Superior temporal gyrus (tissue), 1 donor: Measurements from ENCODE around the gene ZNF771.
"Not testable (repeated sequence)": the region's sequence is repeated elsewhere in the genome, so short reads cannot be mapped to it uniquely, and the experiment has no call there.

Experiments used
- DNase-seq: peaks from one replicate; pipeline ENCODE4 v3.0.0-alpha.2; 2016; ENCODE audit errors: extremely low spot score

ZNF771 gene

DNA sequence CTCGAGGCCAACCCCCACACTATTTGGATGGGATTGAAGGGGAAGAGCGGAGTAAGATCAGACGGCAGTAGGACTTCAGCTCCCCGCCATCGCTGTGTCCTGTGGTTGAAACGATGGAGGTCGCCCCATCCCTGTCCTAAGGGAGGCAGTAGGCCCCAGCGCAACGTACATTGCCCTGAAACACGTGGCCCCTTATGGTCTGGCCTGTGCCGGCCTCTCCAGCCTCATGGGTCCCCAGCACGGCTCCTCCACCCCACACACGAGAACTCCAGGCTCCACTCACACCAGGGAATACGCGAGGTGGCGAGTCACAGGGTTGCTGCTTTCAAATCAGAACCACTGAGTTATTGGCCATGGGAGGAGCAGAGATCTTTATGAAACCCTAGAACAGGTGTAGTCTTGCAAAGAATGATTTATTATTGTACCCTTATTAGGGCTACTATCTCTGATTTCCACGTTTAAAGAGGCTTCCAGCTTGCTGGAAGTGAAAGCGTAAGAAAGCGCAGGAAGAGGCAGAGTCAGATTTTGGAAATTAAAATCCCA lies 23.1 kb downstream of the ZNF771 start:
- DNase-seq, result no peak

DNA sequence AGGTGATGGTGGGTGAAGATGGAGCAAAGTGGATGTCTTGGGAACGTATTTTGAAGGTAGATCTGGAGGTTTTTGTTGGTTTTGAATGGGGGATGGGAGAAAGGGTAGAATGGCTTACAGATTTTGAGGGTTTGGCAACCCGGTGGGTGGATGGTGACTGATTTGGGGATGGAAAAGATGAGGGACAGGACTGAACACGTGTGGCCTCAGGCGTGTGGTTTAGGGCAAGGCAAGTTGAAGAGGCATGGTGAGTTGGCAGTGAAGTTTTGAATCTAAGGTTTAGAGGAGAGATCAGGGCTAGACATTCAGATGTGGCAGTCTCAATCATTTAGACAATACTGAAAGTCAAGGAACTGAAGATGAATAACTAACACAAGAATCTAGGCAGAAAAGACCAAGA lies 27.4 kb downstream of the ZNF771 start:
- DNase-seq, result no peak

DNA sequence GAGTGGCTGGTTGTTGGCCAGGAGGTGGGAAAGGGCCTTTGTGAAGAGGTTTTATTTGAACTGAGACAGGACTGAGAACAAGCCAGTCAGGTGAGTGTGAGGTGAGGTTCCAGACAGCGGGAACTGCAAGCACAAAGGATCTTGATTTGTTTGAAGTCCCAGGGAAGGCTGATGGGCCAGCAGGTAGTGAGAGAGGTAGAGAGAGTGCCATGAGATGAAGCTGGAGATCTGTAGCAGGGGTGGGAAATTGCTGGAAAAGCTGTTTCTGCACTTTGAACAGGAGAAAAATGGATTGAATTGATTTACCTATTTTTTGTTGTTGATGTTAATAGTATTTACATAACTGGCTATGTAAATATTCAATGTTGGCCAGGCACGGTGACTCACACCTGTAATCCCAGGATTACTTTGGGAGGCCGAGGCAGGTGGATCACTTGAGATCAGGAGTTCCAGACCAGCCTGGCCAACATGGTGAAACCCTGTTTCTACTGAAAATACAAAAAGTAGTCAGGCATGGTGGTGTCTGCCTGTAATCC lies 30.2 kb downstream of the ZNF771 start:
- DNase-seq, result no peak

DNA sequence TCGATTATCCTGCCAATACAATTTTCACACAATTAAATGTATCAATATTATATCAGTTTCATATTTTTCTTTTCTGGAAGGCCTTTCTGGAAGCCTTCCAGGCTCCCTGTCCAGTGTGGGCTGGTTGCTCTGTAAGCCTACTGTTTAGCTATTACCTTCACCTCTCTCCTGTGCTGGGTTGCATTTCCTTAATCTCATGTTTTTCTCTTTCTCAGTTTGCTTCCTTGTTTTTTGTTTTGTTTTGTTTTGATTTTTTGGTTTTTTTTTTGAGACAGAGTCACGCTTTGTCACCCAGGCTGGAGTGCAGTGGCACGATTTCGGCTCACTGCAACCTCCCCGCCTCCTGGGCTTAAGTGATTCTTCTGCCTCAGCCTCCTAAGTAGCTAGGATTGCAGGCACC lies 31.4 kb downstream of the ZNF771 start:
- DNase-seq, result no peak

DNA sequence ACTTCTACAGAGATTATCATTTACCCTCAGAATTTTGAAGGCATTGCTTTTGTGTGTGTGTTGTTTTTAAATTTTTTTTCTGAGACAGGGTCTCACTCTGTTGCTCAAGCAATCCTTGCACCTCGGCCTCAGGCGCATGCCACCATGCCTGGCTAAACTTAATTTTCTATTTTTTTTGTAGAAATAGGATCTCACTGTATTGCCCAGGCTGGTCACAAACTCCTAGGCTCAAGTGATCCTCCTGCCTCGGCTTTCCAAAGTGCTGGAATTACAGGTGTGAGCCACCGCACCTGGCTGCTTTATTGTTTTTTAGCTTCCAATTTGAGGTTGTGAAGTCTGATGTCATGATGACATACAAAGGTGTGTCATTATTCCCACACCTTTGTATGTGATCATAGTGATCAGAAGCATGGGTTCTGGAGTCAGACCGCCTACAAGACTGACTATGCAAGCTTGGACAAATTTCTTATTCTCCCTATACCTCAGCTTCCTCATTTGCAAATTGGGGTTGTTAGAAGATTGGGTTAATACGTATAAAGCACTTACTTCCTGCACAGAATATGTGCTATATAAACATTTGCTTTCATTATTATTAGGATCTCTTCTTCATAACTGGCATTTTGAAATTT lies 32.4 kb downstream of the ZNF771 start:
- DNase-seq, result no peak

DNA sequence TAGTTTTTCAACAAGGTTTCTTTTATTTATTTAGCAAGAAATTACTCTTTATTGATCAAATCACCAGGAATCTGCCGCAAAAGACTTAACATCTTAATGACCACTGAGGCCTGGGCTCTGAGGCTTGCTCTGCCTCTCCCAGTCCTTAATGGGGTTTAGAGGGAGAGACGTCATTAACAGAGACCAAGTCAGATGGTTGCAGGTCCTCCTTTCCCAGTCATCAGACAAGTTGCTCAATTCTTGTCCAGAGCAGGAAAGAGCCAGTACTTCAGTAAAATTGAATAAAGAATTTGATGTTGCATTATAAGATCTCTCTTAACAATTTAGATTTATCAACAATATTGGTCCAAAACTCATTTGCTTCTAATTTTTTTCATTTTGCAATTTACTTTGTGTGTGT lies 36.2 kb downstream of the ZNF771 start:
- no peak for DNase-seq

DNA sequence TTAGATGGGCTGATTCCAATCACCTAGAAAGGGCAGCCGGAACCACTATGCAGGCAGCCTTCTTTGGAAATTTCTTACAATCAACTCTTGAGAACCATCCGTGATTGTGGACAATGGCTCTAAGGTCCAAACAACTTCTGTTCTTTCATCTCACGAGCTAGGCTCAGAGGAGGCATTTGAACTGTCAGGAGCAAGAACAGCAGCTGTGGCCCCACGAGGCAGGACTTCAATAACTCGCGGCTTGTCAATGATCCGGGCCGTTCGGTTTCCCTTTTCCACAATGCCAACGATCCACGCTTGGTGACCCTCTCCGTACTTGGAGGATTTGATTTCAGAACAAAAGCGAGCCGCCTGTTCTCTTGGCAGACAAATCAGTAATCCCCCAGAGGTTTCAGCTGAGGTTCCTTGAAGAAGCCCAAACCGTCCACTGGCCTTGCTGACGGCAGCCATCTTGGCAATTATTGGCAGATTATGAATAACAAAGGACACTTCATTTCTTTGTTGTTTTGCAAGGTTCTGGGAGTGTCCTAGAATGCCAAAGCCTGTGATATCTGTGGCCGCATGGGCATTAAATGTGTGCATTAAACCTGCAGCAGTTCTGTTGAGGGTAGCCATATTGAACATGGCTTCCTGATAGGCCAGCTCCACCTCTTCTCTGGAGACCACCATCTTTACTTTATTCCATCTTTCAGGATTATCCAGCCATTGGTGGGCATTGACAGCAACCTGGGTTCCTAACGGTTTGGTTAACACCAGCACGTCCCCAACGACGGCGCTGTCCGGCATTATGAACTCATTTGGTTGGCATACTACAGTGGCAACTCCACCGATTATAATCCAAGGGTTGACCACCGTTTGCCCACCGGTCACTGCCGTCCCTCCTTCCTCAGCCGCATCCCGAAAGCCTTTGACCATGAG lies 37.1 kb downstream of the ZNF771 start:
- DNase-seq, result no peak

DNA sequence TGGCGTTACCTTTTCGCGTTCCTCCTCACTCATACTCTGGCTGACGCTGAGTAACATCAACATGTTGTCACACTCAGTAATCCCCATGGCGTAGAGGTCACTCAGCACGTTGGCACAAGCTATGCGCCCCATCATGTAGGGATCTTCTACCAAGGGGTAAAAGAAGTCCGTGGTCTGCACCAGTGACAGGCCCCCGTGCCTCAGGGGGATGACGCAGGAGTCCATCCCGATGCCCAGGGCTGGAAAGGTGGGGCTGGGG lies 37.7 kb downstream of the ZNF771 start:
- DNase-seq, result no peak

DNA sequence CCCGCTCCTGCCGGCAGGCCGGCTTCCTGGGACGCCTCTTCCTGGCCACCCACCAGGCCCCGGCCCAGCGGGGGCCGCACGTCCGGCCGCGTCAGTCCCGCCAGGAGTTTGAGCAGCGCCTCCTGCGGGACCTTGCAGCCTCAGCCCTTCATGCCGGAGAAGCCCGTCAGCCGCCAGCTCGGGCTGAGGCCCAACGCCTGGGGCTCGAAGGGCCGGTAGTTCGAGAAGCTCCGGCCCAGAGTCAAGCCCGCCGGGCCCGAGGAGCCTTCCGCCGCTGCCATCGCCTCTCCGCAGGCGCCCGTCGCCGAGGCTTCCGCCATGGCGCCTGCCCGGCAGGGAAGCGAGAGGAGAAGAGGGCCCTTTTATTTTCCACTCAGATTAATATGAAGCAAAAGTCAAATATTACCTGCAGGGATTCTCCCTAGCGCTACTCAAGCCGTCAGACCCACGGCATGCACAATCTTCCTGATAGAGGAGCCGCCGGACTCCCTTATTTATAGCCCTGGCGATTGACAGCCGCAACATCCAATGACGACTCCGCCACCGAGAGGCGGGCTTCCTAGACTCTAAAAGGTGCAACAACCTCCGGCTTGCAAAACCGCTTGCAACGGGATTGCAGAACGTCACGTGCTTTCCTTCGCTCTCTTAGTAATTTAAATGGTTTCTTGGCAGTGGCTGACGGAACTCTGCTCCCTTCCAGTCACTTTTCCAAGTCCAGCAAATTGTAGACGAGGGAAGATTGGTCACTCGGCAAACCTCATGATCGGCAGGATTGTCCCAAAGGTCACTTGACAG lies 38.2 kb downstream of the ZNF771 start, which contains the start of gene SEPHS2:
Gene SEPHS2 (minus strand): TSS at position 467 of the 795 bp plus-strand sequence. CDS start 147 bp downstream, at position 320.
- DNase-seq, result peak; percentile 99

DNA sequence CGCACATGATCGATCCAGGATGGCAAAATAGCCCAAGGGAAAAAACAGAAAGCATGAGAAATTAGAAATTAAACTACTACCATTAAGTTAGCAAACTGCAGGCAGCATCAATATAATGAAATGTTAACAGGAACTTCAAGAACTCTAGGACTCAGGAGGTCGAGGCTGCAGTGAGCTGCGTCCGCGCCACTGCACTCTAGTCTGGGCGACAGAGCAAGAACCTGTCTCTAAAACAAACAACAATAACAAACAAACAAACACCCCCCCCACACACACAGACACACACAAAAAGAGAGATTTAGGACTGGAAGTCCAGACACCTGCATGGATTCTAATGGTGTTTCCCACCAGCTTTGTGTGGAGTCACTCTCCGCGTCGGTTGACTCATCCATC lies 38.8 kb downstream of the ZNF771 start:
- DNase-seq, result no peak

DNA sequence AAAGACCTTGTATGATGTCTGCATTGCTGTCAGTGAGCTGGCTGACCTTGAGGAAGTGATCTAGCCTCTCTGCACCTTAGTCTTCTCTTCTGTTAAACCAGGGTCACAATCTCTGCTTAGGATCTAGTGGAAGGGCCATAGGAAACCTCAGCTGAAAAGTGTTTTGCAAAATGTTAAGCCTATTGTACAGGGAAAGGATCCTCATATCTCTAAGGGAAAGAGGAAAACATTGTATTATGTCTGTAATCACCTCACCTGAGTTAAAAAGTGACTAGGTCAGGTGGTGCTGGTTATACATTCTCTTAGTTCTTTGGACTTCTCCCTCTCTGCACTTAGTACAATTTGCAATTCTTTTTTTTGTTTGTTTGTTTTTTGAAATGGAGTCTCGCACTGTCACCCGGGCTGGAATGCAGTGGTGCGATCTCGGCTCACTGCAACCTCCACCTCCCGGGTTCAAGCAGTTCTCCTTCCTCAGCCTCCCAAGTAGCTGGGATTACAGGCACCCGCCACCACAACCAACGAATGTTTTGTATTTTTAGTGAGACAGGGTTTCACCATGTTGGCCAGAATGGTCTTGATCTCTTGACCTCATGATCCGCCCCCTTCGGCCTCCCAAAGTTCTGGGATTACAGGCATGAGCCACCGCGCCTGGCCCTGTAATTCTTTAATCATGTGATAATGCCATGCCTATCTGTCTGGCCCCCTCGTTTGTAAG lies 40.3 kb downstream of the ZNF771 start:
- no peak for DNase-seq

DNA sequence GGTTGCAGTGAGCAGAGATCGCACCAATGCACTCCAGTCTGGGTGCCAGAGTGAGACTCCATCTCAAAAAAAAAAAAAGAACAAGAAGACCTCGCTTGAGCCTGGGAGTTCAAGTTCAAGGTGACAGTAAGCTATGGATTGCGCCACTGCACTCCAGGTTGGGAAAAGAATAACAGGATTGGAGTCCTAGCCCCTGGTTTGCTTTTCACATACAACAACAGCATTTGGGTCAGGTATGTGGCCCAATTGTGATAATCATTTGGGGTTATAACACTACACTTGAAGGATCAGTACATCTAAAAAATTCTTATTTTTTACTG lies 41.7 kb downstream of the ZNF771 start:
- no peak for DNase-seq

DNA sequence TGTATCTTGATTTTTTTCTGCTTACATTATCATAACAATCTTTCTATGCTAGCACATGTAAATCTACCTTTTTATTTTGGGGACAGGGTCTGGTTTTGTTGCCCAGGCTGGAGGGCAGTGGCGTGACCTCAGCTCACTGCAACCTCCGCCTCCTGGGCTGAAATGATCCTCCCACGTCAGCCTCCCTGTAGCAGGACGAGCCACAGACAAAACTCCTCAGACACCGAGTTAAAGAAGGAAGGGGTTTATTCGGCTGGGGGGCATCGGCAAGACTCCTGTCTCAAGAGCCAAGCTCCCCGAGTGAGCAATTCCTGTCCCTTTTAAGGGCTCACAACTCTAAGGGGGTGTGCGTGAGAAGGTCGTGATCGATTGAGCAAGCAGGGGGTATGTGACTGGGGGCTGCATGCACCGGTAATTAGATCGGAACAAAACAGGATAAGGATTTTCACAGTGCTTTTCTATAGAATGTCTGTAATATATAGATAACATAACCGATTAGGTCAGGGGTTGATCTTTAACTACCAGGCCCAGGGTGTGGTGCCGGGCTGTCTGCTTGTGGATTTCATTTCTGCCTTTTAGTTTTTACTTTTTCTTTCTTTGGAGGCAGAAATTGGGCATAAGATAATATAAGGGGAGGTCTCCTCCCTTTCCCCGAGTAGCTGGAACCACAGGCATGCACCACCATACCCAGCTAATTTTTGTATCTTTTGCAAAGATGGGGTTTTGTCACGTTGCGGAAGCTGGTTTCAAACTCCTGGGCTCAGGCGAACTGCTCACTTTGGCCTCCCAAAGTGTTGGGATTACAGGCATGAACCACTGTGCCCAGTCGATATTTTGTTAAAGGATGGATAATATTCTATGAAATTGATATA lies 45.5 kb downstream of the ZNF771 start:
- not testable (repeated sequence) for DNase-seq

DNA sequence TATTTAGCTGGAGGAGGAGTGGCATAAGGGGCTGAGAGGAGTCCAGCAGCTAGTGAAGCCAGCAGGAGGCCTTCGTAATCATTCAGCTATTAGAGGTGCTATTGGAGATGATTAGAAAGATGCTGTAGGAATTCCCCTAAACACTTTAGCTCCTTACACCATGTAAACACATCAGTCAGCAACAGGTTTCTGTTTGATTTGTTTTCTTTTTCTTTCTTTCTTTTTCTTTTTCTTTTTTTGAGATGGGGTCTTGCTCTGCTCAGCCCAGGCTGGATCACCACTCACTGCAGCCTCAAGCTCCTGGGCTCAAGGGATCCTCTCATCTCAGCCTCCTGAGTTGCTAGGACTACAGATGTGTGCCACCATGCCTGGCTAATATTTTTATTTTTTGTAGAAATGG lies 48.9 kb downstream of the ZNF771 start:
- DNase-seq, result no peak

DNA sequence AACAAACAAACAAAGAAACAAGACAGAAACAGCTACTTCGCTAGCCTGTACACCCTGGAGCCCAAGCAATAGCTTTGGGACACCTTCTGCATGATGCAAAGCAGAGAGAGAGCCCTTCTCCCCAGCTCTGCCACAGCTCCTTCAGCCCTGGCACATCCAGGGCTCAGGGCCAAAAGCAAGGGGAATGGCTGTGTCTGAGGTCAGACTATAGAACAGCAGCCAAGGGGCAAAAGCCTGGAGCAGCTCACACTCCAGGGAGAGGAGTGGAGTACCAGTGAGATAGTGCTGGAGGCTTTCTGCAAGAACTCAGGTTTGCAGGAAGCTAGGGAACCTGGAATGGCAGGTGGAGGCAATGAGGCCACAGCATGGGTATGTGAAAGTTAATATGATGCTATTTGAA lies 49.9 kb downstream of the ZNF771 start:
- no peak for DNase-seq

DNA sequence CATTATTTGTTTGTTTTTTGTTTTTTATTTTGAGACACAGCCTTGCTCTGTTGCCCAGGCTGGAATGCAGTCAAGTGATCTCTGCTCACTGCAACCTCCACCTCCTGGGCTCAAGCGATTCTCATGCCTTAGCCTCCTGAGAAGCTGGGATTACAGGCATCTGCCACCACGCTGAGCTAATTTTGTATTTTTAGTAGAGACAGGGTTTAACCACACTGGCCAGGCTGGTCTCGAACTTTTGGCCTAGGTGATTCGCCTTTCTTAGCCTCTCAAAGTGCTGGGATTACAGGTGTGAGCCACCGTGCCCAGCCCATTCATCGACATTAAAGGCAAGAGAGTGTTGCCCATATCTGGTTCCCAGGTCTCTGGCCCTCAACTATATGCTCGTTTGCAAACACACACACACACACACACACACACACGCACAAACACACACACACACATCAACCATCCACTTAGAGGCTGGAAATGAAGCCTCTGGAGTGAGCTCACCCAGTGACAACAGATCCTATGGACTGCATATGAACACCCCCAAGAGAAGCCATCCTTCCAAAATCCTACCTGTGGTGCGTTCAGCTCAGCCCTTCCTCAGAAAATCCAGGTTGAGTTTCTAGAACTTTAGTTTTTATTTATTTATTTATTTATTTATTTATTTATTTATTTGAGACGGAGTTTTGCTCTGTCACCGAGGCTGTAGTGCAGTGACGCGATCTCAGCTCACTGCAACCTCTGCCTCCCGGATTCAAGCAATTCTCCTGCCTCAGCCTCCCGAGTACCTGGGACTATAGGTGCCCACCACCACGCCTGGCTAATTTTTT lies 50.5 kb downstream of the ZNF771 start:
- DNase-seq, result no peak

DNA sequence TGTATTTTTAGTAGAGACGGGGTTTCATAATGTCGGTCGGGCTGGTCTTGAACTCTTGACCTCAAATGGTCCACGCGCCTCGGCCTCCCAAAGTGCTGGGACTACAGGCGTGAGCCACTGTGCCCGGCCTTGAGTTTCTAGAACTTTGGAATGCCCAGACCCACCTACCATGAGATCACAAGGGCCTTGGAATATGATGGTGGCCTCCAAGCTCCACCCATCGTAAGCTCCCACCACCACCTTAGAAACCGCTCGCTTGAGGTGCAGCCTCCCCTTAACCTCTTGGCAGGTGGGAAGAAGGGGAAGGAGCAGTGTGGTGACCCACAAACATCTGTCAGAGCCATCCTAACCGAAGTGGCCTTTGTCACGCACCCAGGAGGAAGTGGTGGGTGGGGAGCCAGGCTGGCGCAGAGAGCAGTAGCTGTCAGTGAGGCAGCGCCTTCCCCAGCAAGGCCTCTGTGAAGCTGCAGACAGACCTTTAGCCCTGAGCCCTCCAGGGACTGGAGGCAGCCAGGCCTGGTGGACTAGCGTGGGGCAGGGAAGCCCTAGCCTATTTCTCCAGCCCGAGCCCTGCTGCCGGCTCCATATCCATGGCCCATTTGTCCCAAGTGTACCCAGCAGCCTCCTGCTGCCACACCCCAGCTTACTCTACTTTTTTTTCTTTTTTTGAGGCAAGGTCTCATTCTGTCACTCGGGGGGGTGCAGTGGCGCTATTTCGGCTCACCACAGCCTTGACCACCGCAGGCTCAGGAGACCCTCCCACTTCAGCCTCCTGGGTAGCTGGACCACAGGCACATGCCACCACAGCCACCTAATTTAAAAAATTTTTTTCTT lies 51.4 kb downstream of the ZNF771 start:
- no peak for DNase-seq

DNA sequence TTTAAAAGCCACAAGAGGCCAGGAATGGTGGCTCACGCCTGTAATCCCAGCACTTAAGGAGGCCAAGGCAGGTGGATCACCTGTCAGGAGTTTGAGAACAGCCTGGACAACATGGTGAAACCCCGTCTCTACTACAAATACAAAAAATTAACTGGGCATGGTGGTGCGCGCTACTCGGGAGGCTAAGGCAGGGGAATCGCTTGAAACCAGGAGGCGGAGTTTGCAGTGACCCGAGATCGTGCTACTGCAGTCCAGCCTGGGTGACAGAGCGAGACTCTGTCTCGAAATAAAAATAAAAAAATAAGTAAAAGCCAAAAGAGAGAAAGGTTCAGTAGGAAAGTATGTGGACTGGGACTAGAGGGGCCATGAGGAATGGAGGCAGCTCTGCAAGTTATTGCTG lies 52.0 kb downstream of the ZNF771 start:
- DNase-seq, result no peak

DNA sequence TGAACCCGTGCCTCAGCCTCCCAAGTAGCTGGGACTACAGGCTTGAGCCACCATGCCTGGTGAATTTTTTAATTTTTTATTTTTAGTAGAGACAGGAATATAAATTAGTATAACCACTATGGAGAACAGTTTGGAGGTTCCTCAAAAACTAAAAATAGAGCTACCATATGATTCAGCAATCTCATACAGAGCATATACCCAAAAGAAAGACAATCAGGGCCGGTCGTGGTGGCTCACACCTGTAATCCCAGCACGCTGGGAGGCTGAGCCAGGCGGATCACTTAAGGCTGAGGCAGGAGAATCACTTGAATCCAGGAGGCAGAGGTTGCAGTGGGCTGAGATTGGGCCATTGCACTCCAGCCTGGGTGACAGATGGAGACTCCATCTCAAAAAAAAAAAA lies 54.0 kb downstream of the ZNF771 start:
- DNase-seq, result not testable (repeated sequence)
